CD4-positive, alpha-beta T cell treated with Interleukin-21 for 1 hour (primary cell): ENCODE measurements around the gene CDH23.
A peak's percentile ranks its signal among the peaks of the same experiment; 100 is the strongest.

ENCODE experiments used
- DNase-seq: peaks from one replicate; pipeline ENCODE4 v3.0.0-alpha.2; 2020

Gene CDH23

GRCh38 chr10:71735709-71736569 is 339.2 kb downstream of the CDH23 start:
- DNase-seq: peak; percentile 73

DNA sequence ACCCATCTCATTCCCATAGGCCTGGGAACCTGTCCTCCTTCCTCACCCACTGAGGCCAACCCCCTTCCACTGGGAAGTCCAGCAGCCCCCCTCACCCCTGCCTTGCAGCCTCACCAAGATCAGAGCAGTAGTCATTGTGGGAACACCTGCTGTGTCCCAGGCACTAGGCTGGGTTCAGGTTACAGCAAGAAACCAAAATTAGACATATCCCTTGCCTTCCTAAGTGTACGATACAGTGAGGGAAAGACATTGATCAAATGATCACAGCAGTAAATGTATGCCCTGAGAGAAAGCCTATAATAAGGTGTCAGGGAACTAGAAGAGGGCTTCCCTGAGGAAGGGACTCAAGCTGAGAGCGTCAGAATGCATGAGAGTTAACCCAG is 339.8 kb downstream of the CDH23 start:
- no peak for DNase-seq

DNA sequence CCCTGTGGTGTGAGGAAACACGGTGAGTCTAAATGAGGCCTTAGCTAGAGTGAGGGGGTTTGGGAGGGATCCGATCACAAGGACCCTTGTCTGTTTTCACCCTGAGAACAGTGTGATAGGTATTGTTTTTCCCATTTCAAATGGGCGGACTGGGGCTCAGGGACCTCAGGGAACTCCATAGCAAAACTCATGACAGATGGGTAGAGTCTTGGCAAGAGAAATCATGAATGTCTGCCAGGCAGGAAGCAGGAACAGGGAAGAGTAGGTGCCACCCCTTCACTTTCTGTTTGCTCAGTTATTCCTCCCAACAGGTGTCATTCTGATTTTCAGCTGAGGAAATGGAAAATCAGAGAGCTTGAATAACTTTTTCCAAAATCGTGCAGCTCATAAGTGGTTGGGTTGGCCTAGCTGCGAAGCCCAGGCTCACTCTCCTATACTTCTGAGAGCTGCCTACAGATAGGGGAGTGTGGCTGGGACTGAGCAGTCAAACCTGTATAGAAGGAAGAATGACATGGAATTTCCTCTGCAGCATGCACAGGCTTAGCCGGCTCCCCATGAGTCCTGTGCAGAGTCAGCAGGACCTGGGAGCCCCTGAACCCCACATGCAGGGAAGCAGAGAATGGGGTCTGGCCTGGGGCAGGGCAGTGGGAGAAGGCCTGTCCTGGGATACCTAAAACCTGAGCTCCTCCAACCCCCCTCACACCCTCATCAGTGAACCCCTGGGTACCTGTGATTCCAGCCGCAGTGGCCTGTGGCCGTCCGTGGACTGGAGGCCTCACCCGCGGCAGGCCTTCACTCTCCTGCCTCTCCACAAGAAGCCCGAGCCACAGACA is 340.5 kb downstream of the CDH23 start:
- DNase-seq: no peak

DNA sequence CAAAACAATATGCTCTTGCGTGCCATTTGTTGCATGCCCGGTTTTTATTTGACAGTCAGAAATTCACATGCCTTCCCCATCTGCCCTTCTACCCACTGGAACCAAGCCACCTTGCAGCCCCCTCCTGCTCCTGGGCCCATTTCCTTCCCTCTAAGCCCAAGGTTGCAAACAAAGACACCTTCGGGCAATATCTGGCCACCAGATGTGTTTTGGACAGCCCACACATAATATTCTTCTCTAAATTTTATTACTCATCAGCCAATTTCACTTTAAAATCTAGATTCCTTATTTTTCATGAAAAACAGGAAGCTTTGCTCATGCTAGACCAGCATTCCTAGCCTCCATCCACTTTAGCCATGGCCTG is 341.1 kb downstream of the CDH23 start:
- no peak for DNase-seq

DNA sequence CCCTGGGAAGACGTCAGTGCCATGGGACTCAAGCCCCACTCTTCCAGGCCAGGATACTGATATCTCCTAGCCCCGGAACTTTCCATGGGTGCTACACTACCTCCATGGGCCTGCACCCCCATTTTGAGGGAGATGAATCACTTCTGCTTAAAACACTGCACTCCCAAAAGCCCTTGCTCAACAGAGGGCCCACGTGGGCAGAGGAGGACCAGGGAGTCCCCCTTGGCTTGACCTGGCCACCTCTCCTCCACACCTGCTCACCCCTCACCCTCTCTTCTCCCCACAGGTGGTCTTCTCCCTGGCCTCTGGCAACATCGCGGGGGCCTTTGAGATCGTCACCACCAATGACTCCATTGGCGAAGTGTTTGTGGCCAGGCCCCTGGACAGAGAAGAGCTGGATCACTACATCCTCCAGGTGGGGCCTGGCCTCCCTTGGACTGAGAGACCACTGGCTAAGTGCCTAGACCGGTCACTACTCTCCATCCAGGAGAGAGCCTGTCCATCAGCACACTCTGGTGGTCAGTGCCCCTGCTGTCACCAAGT is 342.7 kb downstream of the CDH23 start:
- DNase-seq: no peak

- no peak for DNase-seq
Observed at GRCh38 chr10:71740069-71740653, 343.4 kb downstream of the CDH23 start.

GRCh38 chr10:71741029-71741428 is 344.3 kb downstream of the CDH23 start:
- no peak for DNase-seq

DNA sequence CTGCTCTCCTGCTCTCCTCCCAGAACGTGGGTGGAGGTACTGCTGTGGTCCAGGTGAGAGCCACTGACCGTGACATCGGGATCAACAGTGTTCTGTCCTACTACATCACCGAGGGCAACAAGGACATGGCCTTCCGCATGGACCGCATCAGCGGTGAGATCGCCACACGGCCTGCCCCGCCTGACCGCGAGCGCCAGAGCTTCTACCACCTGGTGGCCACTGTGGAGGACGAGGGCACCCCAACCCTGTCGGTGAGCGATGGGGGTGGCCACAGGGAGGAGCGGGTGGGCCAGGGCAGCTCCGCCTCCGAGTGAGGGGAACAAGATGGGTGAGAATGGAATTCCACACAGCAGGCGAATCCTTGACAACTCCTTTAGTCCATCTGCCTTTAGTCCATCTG is 345.0 kb downstream of the CDH23 start:
- no peak for DNase-seq

DNA sequence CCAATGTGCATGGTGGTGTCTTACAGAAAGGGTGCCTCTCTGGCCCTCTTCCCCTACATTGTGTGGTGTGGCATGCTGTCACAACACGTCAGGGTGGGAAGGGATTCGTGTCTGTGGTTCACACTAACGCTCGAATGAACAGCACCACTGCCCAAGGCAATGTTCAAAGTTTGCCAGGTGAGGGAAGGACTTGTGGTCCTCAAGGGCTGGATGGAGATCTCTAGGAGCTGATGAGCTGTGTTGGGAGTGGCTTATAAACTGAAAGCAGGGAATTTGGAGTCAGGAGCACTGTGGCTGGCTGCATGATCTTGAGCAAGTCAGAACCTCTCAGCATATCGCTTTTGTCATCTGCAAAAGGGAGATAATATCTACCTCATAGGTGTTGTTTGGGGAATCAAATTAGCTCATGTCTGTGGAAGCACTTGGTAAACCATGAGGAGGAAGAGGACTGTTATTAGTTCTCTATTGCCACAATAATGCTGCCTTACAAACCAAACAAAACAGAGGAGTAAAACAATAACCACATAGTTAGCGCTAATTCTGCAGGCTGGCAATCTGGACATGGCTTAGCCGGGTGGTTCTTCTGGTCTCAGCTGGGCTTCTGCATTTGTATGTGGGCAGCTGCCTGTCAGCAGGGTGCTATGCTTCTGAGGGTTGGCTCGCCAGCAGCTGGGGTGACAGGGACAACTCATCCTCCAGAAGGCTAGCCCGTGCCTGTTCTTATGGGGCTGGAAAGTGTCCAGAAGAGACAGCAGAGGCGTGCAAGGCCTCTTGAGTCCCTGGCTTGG is 345.8 kb downstream of the CDH23 start:
- DNase-seq: peak; percentile 31

GRCh38 chr10:71743089-71743838 is 346.5 kb downstream of the CDH23 start:
- DNase-seq: no peak

GRCh38 chr10:71743866-71744265 is 347.1 kb downstream of the CDH23 start:
- DNase-seq: no peak

GRCh38 chr10:71744897-71745663 is 348.4 kb downstream of the CDH23 start:
- DNase-seq: no peak

DNA sequence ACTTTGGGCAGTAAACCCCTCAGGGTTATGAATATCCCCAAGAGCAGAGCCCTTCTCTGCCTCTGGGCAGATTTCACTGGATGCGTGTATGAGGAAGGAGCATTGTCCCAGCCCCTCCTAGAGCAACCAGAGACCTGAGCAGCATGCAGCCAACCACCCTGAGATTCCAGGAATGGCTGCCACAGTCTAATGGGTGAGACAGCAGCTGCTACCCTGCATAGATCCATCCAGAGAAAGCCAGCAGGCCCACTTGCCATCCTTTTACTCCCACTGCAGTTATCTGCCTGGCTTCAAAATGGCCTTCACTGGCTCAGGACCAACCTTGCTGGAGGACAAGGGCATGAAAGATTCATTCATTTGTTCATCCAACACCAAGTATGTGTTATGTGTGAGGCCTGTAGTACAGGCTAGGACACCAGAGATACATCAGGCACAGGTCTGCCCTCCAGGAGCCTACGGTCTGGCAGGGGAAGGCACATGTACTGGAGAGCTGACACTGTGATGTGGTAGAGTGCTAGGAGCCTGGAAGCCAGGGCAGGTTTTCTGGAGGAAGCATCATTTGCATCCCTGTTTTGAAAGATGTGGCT is 349.0 kb downstream of the CDH23 start:
- DNase-seq: no peak

DNA sequence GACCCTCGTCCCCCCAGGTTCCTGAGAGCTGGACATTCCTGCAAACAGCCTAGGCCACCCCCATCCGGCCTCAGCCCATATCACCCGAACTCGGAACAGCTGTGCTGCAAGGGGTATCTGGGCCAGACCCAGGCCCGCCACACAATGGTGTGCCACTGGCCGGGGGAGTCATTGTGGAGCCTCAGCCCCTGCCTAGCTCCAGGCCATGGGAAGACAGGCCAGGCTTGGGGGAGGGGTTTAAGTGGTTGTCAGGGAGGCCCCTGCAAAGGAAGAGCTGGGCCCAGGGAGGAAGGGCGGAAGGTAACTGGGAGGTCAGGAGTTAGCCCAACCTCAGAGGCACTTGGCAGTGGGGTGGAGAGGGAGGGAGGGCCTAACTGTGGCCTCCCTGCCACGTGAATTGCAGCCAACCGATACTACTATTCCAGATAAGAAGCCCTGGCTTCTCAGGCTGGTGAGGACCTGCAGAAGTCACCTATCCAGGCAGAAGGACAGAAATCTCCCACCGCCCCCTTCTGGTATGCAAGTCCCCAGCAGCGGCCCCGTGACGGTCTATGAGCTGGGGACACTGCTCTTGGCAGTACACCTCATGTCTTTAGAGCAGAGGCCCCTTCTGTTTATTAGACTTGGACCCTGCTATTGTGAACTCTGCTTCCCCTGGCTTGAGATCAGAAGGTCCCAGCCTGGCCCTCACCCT is 349.8 kb downstream of the CDH23 start:
- no peak for DNase-seq

- DNase-seq: no peak
Observed at GRCh38 chr10:71747039-71747531, 350.4 kb downstream of the CDH23 start.

GRCh38 chr10:71747551-71748523 is 351.1 kb downstream of the CDH23 start:
- DNase-seq: no peak

DNA sequence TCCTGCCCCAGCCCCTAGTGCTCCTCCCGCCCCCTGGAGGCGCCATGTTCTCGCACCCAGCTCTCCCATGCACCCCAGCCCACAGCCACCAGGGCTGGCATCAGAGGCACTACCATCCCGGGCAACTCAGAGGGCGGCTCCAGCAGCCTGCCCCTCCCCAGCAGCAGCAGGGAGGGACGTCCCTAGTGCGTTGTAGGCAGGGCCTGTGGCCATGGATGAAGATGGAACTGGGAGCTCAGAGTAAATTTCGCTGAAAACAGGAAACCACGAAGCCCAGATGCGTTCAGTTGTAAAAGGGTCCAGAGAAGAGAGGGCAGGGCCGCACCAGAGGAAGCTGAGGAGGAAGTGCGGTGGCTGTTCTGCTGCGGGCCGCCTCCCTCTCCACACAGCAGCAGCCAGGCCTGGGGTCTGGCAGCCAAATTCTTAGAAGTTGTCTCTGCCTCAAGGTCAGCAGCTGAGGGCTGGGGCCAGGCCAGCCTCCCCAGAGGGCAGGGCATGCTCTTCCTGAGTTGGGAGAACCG is 352.0 kb downstream of the CDH23 start:
- DNase-seq: peak; percentile 87

DNA sequence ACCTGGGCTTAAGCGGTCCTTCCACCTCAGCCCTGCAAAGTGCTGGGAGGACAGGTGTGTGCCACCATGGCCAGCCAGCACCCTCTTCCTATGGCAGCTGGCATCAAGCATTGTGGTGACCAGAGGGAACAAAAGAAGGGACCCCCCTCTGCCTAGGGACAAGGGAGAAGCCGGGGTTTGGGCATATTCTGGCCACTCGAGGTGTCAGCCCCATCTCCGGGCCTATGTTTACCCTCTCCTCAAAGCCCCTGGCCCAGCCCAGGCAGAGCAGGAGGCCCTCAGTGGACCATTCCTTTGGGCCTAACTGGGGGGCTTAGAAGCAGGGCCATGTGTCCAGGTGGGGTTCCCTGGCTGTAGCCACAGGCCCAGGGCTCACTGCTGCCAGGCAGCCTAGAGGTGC is 352.7 kb downstream of the CDH23 start:
- DNase-seq: no peak
